GM18502 (cell line): ENCODE measurements around the gene ING3.

Experiments
- ATAC-seq: cut with Tn5 transposase; IDR thresholded peaks from one replicate; pipeline ENCODE4 v1.9.1; 2021; ENCODE audit warnings: mild to moderate bottlenecking; ENCODE audit not compliant: unreplicated experiment, poor library complexity

The ING3 gene, protein sequence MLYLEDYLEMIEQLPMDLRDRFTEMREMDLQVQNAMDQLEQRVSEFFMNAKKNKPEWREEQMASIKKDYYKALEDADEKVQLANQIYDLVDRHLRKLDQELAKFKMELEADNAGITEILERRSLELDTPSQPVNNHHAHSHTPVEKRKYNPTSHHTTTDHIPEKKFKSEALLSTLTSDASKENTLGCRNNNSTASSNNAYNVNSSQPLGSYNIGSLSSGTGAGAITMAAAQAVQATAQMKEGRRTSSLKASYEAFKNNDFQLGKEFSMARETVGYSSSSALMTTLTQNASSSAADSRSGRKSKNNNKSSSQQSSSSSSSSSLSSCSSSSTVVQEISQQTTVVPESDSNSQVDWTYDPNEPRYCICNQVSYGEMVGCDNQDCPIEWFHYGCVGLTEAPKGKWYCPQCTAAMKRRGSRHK

GRCh38 chr7:120950539-120951308 is at the start of gene ING3:
Gene ING3, plus strand, starts transcription at chr7:120950777. Its CDS starts 120 bp downstream, at chr7:120950897.
- peak; percentile 96 for ATAC-seq

- ATAC-seq, result no peak
These were observed 35.1 kb upstream of the ING3 start for GRCh38 chr7:120915314-120916105.

- no peak for ATAC-seq
These were observed 34.5 kb upstream of the ING3 start for GRCh38 chr7:120916121-120916520.

DNA sequence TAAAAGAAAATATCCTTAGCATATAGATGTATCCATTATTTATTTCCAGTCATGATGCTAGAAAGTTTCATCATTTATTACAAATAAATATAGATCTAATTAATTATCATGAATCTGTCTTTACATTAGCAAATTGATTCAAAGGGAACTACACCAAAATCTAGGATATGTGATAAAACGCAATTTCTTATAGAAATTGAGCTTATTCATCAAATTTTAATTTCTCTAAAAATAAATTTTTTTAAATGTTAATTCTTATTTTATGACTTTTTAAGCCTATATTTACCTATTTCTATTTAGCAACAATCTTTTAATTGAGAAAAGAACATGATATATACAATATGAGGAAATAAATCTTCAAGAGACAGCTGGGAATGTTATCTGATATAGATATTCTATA is 34.0 kb upstream of the ING3 start:
- no peak for ATAC-seq

DNA sequence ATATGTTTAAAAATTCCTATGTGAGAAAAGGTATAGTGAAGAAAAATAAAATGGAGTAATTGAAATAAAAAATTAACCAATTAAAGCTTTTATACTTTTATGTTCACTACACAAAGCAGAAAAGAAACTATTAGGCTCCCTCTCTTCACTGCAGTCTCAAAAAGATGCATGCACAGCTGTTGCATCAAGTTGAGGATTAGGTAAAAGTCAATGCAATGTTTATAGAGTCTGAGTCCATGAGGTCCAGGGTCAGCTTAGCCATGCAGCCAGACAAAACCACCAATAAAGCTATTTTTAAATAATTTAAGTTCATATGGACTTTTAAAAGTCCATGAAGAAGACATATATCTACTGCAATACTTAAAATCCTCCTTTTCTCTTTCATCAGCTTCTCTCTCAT is 31.1 kb upstream of the ING3 start:
- ATAC-seq, result no peak

- no peak for ATAC-seq
These were observed 30.5 kb upstream of the ING3 start for GRCh38 chr7:120920034-120920433.

DNA sequence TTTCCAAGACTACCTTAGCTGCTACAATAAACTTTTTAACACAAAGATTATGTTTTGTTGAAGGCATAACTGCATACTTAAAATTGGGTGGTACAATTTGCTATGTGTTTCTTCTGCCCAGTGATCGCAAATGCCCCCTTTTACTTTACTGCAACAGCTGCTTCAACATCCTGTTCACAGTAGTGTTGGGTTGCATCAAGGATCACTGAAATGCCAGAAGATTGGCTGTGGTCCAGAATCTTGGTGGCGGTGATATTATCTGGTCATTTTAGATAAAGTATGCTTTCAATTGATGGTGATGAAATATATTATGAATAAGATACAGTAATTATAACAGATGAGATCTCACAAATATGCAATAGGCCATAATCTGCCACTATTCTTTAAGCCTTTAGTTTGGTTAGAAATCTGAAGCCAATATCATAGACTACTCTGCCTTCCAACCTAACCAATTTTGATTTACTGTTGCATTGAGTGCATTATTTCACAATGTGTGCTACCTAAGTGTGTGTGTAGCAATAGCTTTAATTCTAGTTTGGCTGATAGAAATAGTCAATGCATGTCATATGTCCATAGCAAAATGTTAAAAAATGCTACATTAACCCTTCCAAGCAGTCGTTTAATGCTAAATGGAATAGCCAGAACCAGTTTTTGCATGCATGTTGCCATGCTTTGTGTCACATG is 29.8 kb upstream of the ING3 start:
- ATAC-seq, result no peak

GRCh38 chr7:120924837-120925236 is 25.7 kb upstream of the ING3 start:
- no peak for ATAC-seq

GRCh38 chr7:120925392-120925791 is 25.2 kb upstream of the ING3 start:
- ATAC-seq, result no peak

DNA sequence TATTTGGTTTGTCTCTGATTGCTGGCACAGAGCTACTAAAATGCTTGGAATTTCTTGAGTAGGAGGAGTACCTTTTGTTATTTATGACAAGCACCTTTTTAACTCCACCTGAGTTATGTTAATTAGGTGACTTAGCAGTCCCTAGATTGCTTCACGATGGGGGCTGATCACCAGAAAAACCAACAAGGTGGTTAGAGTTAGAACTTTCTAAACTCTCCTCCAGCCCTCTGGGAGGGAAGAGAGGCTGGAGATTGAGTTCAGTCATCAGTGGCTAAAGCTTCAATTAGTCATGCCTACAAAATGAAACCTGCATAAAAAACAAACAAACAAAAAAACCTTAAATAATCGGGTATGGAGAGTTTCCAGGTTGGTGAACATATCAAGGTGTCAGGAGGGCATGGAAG is 23.6 kb upstream of the ING3 start:
- no peak for ATAC-seq

DNA sequence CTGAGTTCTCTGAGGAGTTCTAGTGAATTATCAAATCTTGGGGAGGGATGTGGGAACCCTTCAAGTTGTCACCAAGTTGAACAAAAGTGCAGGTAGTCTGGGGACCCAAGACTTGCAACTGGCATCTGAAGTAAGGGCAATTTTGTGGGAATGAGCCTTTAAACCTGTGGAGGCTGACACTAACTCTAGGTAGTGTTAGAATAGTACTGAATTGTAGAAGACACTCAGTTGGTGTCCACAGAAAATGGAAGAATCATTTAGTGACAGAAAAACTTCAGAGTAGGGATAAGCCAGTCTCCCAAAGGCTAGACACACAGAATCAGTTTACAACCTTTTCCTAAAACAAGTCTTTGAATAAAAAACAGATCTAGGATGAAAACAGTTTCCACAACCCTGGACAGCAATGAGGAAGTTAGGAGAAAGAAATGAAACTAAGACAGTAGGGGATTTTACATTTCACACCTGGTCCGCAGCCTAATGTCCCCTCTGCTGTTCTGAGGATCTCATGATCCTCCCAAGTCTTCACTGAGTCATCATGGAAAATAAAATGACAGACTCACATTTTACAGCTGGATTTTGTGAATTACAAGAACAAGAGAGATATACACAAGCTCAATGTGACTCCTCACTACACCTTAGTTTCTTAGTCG is 23.0 kb upstream of the ING3 start:
- ATAC-seq, result peak; percentile 81

DNA sequence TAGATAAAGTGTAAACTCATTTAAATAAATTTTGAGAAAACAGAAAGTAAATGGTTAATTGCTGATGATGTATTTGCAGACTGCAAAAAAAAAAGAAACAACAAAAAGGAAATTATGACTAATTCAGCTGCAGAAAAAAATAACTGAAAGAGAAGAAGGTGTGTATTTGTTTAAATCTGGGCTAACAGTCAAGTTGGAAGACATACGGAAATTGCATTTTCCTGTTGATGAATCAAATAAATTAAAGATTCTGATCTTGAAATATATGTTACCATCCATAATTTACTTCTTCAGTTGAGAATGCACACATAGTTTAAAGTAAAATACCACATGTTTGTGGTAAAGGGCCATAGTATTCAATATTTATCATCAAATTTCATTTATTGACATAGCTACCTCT is 19.3 kb upstream of the ING3 start:
- ATAC-seq, result no peak

DNA sequence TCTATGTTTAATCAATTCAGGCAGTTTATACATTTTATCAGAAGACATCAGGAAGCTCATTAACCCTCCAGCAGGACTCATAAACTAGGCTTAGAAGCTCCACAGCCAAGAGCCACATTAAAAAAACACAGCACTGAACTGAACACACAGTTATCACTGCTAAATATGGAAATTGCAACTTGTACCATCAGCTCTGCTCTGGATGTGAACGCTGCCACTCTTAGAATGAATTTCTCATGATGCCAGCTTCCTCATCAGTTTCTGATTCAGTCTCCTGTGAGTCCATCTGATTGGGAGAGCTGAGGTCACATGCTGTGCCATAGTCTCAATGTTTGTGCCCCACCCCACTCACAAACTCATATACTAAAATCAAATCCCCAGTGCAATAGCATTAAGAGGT is 17.1 kb upstream of the ING3 start:
- no peak for ATAC-seq

- no peak for ATAC-seq
These were observed 11.2 kb upstream of the ING3 start for GRCh38 chr7:120939345-120939744.

- ATAC-seq, result peak; percentile 78
These were observed 9.5 kb upstream of the ING3 start for GRCh38 chr7:120941064-120941463.

- no peak for ATAC-seq
These were observed 8.7 kb upstream of the ING3 start for GRCh38 chr7:120941856-120942255.

- ATAC-seq, result no peak
These were observed 7.7 kb upstream of the ING3 start for GRCh38 chr7:120942861-120943260.

GRCh38 chr7:120944826-120945562 is 5.6 kb upstream of the ING3 start:
- ATAC-seq, result no peak

DNA sequence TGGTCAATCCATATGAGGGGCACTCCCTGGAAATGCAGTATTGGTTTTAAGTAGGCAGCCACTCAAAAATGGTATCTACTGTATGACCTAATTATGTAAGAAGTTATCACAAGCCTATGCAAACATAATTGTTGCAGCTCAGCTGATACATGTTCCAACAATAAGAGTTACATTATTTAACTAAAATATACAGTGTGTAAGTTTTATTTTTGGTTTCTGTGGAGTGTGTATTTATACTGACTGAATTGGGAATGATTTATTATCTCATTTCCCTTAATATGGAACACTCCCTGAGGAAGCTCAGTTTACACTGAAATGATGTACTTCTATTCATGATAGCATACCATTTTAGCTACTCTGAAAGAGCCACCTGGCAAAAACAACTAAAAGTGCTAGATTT is 2.6 kb upstream of the ING3 start:
- ATAC-seq, result no peak
